Activated T-helper 1 cell treated with anti-CD3 and anti-CD28 coated beads, Interleukin-12 subunit alpha, Interleukin-12 subunit beta, Interleukin-2, Interleukin-4 antibody, amounts not matched to agents 30 ng/mL and 10 ng/mL and 1 ng/mL, durations not matched to agents 14 hours and 24 hours and 36 hours (primary cell): ENCODE data around the gene ADD3. TPM values are rescaled to one million over a fixed set of nuclear protein-coding genes. Genes with fewer than 3 reads are reported as not detected.
"Not testable (repeated sequence)": the region's sequence is repeated elsewhere in the genome, so short reads cannot be mapped to it uniquely, and the experiment has no call there.

ENCODE experiments used
- DNase-seq: peaks from one replicate; pipeline ENCODE4 v3.0.0; 2021; ENCODE audit warnings: low spot score
- H3K27ac Mint-ChIP-seq: one replicate; pipeline ENCODE4 v1.8.0; 2021; ENCODE audit warnings: mild to moderate bottlenecking, mixed read lengths
- H3K27me3 Mint-ChIP-seq: one replicate; pipeline ENCODE4 v1.8.0; 2022; ENCODE audit warnings: mild to moderate bottlenecking, moderate library complexity, mixed read lengths; ENCODE audit not compliant: insufficient read depth
- H3K36me3 Mint-ChIP-seq: one replicate; pipeline ENCODE4 v1.8.0; 2021; ENCODE audit warnings: low read depth, mixed read lengths
- H3K4me1 Mint-ChIP-seq: one replicate; pipeline ENCODE4 v1.8.0; 2021; ENCODE audit warnings: low read depth, mixed read lengths
- H3K4me3 Mint-ChIP-seq: one replicate; pipeline ENCODE4 v1.8.0; 2021; ENCODE audit warnings: mild to moderate bottlenecking, moderate library complexity, mixed read lengths
- H3K9me3 Mint-ChIP-seq: one replicate; pipeline ENCODE4 v1.8.0; 2021; ENCODE audit warnings: mixed read lengths
- intact Hi-C: fragments of 100-400 bp; cut with micrococcal nuclease; formaldehyde crosslinking; loops from one replicate; pipeline ENCODE4 v1.15.1; 2024
- total RNA-seq: library from RNA; stranded (reverse); gene quantifications from 2 replicates; pipeline ENCODE4 v1.2.3, GENCODE V29; 2022

Gene ADD3
- total RNA-seq, 1 donor from 2014 or later = 36.6 TPM

- Mint-ChIP-seq H3K36me3 (peaks cover 34% of the 10 kb centered on the region), H3K9me3 (peaks cover 25% of the 10 kb centered on the region), H3K4me1 (peaks cover 57% of the 10 kb centered on the region), H3K4me3 (peak overlapping the region; percentile 4)
- not testable (repeated sequence) for H3K27me3 Mint-ChIP-seq, DNase-seq, H3K27ac Mint-ChIP-seq
- intact Hi-C loops = loop anchor here (1.0 kb wide), 2 partner anchors 8 to 21 kb away; no protein-coding TSS in a partner anchor
Observed at GRCh38 chr10:110049889-110050591, 42.3 kb downstream of the ADD3 start.

- H3K36me3 Mint-ChIP-seq = peaks cover 31% of the 10 kb centered on the region
- H3K27ac Mint-ChIP-seq = peak overlapping the region; percentile 45
- DNase-seq = no peak
- H3K27me3 Mint-ChIP-seq = no peaks in the 10 kb centered on the region
- H3K4me1 Mint-ChIP-seq = peaks cover 62% of the 10 kb centered on the region
- intact Hi-C loops = no loop called here
- peaks cover 25% of the 10 kb centered on the region for H3K9me3 Mint-ChIP-seq
- H3K4me3 Mint-ChIP-seq = no peak overlapping the region
Observed at GRCh38 chr10:110051487-110051886, 43.7 kb downstream of the ADD3 start.

GRCh38 chr10:110052916-110053315 lies 45.1 kb downstream of the ADD3 start:
- H3K27ac Mint-ChIP-seq = no peak overlapping the region
- H3K36me3 Mint-ChIP-seq = peaks cover 31% of the 10 kb centered on the region
- H3K4me1 Mint-ChIP-seq = peaks cover 76% of the 10 kb centered on the region
- intact Hi-C loops = no loop called here
- peaks cover 20% of the 10 kb centered on the region for H3K9me3 Mint-ChIP-seq
- H3K27me3 Mint-ChIP-seq = no peaks in the 10 kb centered on the region
- DNase-seq = no peak
- no peak overlapping the region for H3K4me3 Mint-ChIP-seq

- Mint-ChIP-seq H3K27ac (no peak overlapping the region), H3K4me3 (no peak overlapping the region), H3K4me1 (peaks cover 85% of the 10 kb centered on the region), H3K36me3 (peaks cover 4% of the 10 kb centered on the region), H3K27me3 (no peaks in the 10 kb centered on the region), H3K9me3 (no peaks in the 10 kb centered on the region)
- intact Hi-C loops = no loop called here
- no peak for DNase-seq
Observed at GRCh38 chr10:110056822-110057221, 49.0 kb downstream of the ADD3 start.

GRCh38 chr10:110057456-110057855 lies 49.7 kb downstream of the ADD3 start:
- no peaks in the 10 kb centered on the region for H3K27me3 Mint-ChIP-seq
- H3K9me3 Mint-ChIP-seq = no peaks in the 10 kb centered on the region
- H3K4me1 Mint-ChIP-seq = peaks cover 80% of the 10 kb centered on the region
- peak overlapping the region; percentile 16 for H3K4me3 Mint-ChIP-seq
- no peak for DNase-seq
- intact Hi-C loops = no loop called here
- peak overlapping the region; percentile 68 for H3K27ac Mint-ChIP-seq
- peaks cover 4% of the 10 kb centered on the region for H3K36me3 Mint-ChIP-seq

GRCh38 chr10:110058212-110058611 lies 50.4 kb downstream of the ADD3 start:
- H3K4me3 Mint-ChIP-seq = peak overlapping the region; percentile 56
- intact Hi-C loops = loop anchor here (1.0 kb wide), 2 partner anchors 8 kb away; no protein-coding TSS in a partner anchor
- peak overlapping the region; percentile 76 for H3K27ac Mint-ChIP-seq
- no peaks in the 10 kb centered on the region for H3K9me3 Mint-ChIP-seq
- H3K4me1 Mint-ChIP-seq = peaks cover 80% of the 10 kb centered on the region
- no peaks in the 10 kb centered on the region for H3K27me3 Mint-ChIP-seq
- H3K36me3 Mint-ChIP-seq = peaks cover 5% of the 10 kb centered on the region
- no peak for DNase-seq

GRCh38 chr10:110059925-110060324 lies 52.1 kb downstream of the ADD3 start:
- peaks cover 3% of the 10 kb centered on the region for H3K36me3 Mint-ChIP-seq
- H3K27ac Mint-ChIP-seq = peak overlapping the region; percentile 54
- no peak for DNase-seq
- intact Hi-C loops = no loop called here
- peaks cover 85% of the 10 kb centered on the region for H3K4me1 Mint-ChIP-seq
- no peak overlapping the region for H3K4me3 Mint-ChIP-seq
- no peaks in the 10 kb centered on the region for H3K9me3 Mint-ChIP-seq
- no peaks in the 10 kb centered on the region for H3K27me3 Mint-ChIP-seq

- no peak overlapping the region for H3K27ac Mint-ChIP-seq
- no peaks in the 10 kb centered on the region for H3K27me3 Mint-ChIP-seq
- H3K9me3 Mint-ChIP-seq = no peaks in the 10 kb centered on the region
- H3K36me3 Mint-ChIP-seq = peaks cover 6% of the 10 kb centered on the region
- no peak overlapping the region for H3K4me3 Mint-ChIP-seq
- peaks cover 90% of the 10 kb centered on the region for H3K4me1 Mint-ChIP-seq
- no peak for DNase-seq
- intact Hi-C loops = no loop called here
Observed at GRCh38 chr10:110061687-110062086, 53.9 kb downstream of the ADD3 start.

- peaks cover 7% of the 10 kb centered on the region for H3K36me3 Mint-ChIP-seq
- no peak overlapping the region for H3K27ac Mint-ChIP-seq
- H3K4me3 Mint-ChIP-seq = no peak overlapping the region
- H3K4me1 Mint-ChIP-seq = peaks cover 91% of the 10 kb centered on the region
- no peaks in the 10 kb centered on the region for H3K27me3 Mint-ChIP-seq
- no peak for DNase-seq
- no peaks in the 10 kb centered on the region for H3K9me3 Mint-ChIP-seq
- intact Hi-C loops = no loop called here
Observed at GRCh38 chr10:110065269-110065668, 57.5 kb downstream of the ADD3 start.

GRCh38 chr10:110067960-110068770 lies 60.4 kb downstream of the ADD3 start:
- Mint-ChIP-seq H3K36me3 (peaks cover 4% of the 10 kb centered on the region), H3K9me3 (no peaks in the 10 kb centered on the region), H3K4me1 (peaks cover 93% of the 10 kb centered on the region), H3K4me3 (peak overlapping the region; percentile 80), H3K27me3 (no peaks in the 10 kb centered on the region), H3K27ac (peak overlapping the region; percentile 96)
- DNase-seq = peak; percentile 60
- intact Hi-C loops = loop anchor here (1.0 to 2.0 kb wide), 4 partner anchors 9 to 141 kb away; no protein-coding TSS in a partner anchor

GRCh38 chr10:110068780-110069179 lies 61.0 kb downstream of the ADD3 start:
- Mint-ChIP-seq H3K4me1 (peaks cover 95% of the 10 kb centered on the region), H3K36me3 (peaks cover 5% of the 10 kb centered on the region), H3K27ac (peak overlapping the region; percentile 96), H3K27me3 (no peaks in the 10 kb centered on the region), H3K9me3 (no peaks in the 10 kb centered on the region), H3K4me3 (peak overlapping the region; percentile 80)
- no peak for DNase-seq
- intact Hi-C loops = loop anchor here (1.0 to 2.0 kb wide), 4 partner anchors 9 to 140 kb away; no protein-coding TSS in a partner anchor

- Mint-ChIP-seq H3K4me1 (peaks cover 95% of the 10 kb centered on the region), H3K9me3 (no peaks in the 10 kb centered on the region), H3K27me3 (no peaks in the 10 kb centered on the region), H3K4me3 (peak overlapping the region; percentile 80), H3K36me3 (peaks cover 6% of the 10 kb centered on the region), H3K27ac (peak overlapping the region; percentile 96)
- DNase-seq = no peak
- intact Hi-C loops = loop anchor here (2.0 kb wide), 2 partner anchors 13 to 139 kb away; no protein-coding TSS in a partner anchor
Observed at GRCh38 chr10:110069502-110069982, 61.8 kb downstream of the ADD3 start.

- H3K36me3 Mint-ChIP-seq = peaks cover 2% of the 10 kb centered on the region
- no peak for DNase-seq
- intact Hi-C loops = loop anchor here (1.0 to 10.0 kb wide), 3 partner anchors 8 to 841 kb away; partner anchors contain the start of genes BBIP1 and SHOC2
- peak overlapping the region; percentile 87 for H3K27ac Mint-ChIP-seq
- H3K4me1 Mint-ChIP-seq = peaks cover 94% of the 10 kb centered on the region
- no peaks in the 10 kb centered on the region for H3K9me3 Mint-ChIP-seq
- H3K27me3 Mint-ChIP-seq = no peaks in the 10 kb centered on the region
- H3K4me3 Mint-ChIP-seq = peak overlapping the region; percentile 37
Observed at GRCh38 chr10:110073896-110074295, 66.1 kb downstream of the ADD3 start.
